ENCODE data around the gene NLGN1.

DNA sequence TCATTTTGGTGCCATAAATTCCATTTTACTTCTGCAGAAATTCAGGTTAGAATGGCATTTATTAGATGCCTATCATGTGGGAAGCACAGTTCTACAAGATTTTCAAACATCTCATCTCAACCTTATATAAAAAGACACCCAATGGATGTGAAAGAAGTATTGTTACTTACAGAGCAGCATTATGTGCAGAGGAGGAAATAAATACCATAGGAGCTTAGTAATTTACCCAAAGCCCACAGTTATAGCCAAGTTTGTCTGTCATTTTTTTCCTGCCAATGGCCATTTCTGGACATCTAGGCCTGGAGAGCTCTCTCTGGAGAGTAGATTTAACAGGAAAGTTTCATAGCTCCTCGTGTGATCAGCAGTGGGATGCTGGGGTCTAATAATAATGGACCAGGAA, 802.2 kb downstream of the NLGN1 start:
- TF ChIP-seq, protein P1, sequence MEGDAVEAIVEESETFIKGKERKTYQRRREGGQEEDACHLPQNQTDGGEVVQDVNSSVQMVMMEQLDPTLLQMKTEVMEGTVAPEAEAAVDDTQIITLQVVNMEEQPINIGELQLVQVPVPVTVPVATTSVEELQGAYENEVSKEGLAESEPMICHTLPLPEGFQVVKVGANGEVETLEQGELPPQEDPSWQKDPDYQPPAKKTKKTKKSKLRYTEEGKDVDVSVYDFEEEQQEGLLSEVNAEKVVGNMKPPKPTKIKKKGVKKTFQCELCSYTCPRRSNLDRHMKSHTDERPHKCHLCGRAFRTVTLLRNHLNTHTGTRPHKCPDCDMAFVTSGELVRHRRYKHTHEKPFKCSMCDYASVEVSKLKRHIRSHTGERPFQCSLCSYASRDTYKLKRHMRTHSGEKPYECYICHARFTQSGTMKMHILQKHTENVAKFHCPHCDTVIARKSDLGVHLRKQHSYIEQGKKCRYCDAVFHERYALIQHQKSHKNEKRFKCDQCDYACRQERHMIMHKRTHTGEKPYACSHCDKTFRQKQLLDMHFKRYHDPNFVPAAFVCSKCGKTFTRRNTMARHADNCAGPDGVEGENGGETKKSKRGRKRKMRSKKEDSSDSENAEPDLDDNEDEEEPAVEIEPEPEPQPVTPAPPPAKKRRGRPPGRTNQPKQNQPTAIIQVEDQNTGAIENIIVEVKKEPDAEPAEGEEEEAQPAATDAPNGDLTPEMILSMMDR (IDR thresholded peaks at IDR 0.05), result no peak
- TF ChIP-seq POLR2A (IDR thresholded peaks at IDR 0.05), result no peak

Data from lower leg skin (tissue), 3 donors.